Fibroblast of villous mesenchyme (primary cell): Measurements from ENCODE around the gene PPP1R3A. TPM values are rescaled to one million over a fixed set of nuclear protein-coding genes. Genes with fewer than 3 reads are reported as not detected.
"Not testable (repeated sequence)": the region's sequence is repeated elsewhere in the genome, so short reads cannot be mapped to it uniquely, and the experiment has no call there.

Source experiments
- DNase-seq: peaks from one replicate; pipeline ENCODE4 v3.0.0-alpha.2; 2010; ENCODE audit warnings: low read depth
- H3K4me3 ChIP-seq: 2 replicates; pipeline ENCODE4 v1.5.1; 2011; ENCODE audit warnings: low read depth, mild to moderate bottlenecking, low read length
- CTCF ChIP-seq: IDR thresholded peaks from 2 replicates; pipeline ENCODE4 v1.5.1; 2012; ENCODE audit warnings: low read depth, mild to moderate bottlenecking, low read length; ENCODE audit not compliant: insufficient read depth
- total RNA-seq: library from RNA; depleted of rRNA; stranded (reverse); fragments of >200 nt; gene quantifications from 2 replicates; pipeline ENCODE4 v1.2.3, GENCODE V29; 2012

Gene PPP1R3A
- total RNA-seq, 1 donor, result not detected

GRCh38 chr7:113945018-113945938 is 26.5 kb upstream of the PPP1R3A start:
- no peak overlapping the region for H3K4me3 ChIP-seq
- no peak for TF ChIP-seq CTCF
- no peak for DNase-seq

- H3K4me3 ChIP-seq, result no peak overlapping the region
- TF ChIP-seq CTCF, result no peak
- DNase-seq, result no peak
These were observed 18.2 kb upstream of the PPP1R3A start for GRCh38 chr7:113936982-113937381.

GRCh38 chr7:113936535-113936934 is 17.7 kb upstream of the PPP1R3A start:
- no peak for TF ChIP-seq CTCF
- no peak for DNase-seq
- no peak overlapping the region for H3K4me3 ChIP-seq

- not testable (repeated sequence) for DNase-seq, H3K4me3 ChIP-seq
These were observed 10.6 kb upstream of the PPP1R3A start for GRCh38 chr7:113929389-113929788.

- DNase-seq, result no peak
- TF ChIP-seq CTCF, result no peak
- no peak overlapping the region for H3K4me3 ChIP-seq
These were observed 9.3 kb upstream of the PPP1R3A start for GRCh38 chr7:113928112-113928511.

- no peak for TF ChIP-seq CTCF
- H3K4me3 ChIP-seq, result no peak overlapping the region
- DNase-seq, result no peak
These were observed 3.2 kb upstream of the PPP1R3A start for GRCh38 chr7:113922049-113922448.

- H3K4me3 ChIP-seq, result no peak overlapping the region
- DNase-seq, result no peak
- no peak for TF ChIP-seq CTCF
These were observed 2.6 kb upstream of the PPP1R3A start for GRCh38 chr7:113921363-113921762.
